ENCODE results near the gene FUT7. TPM values are rescaled to one million over a fixed set of nuclear protein-coding genes. Genes with fewer than 3 reads are reported as not detected.

FUT7 gene
- total RNA-seq, 5 donors from 2014 or later (not counting 1 experiment from before 2014, with no cell fraction given) = 1.1 to 7.7 (median 5.1) TPM

GRCh38 chr9:137070906-137071275 is 39.0 kb upstream of the FUT7 start:
- POLR2A ChIA-PET = interaction anchor here (0.5 to 1.2 kb wide), 4 partner anchors 26 to 552 kb away, joined by 3 to 6 read pairs (median 3); partner anchors contain the start of gene TUBB4B (in 1 of the 2)
- Histone ChIP-seq H3K4me1 (ENCODE audit: control insufficient read depth in 1 of 2, extremely low read depth in 1 of 2, insufficient read depth in 2 of 2, low read length in 2 of 2) (peaks cover 5 to 28% of the 10 kb centered on the region in 2 experiments), H3K27ac (ENCODE audit: low read length) (no peak overlapping the region), H3K27me3 (replicated peaks in 1 of 2; ENCODE audit: control insufficient read depth in 2 of 2, extremely low read depth in 1 of 2, insufficient read depth in 2 of 2, low read length in 1 of 2) (peaks cover 0 to 19% of the 10 kb centered on the region in 2 experiments), H3K4me3 (ENCODE audit: control insufficient read depth in 1 of 2, extremely low read depth in 1 of 2, low read length in 1 of 2) (peak overlapping the region; percentile 39 to 48), H3K9me3 (no peaks in the 10 kb centered on the region), H3K36me3 (ENCODE audit: control insufficient read depth in 2 of 2, extremely low read depth in 1 of 2, insufficient read depth in 1 of 2, low read length in 1 of 2) (no peaks in the 10 kb centered on the region)
- H3K36me3 Mint-ChIP-seq = no peaks in the 10 kb centered on the region
- peaks cover 3% of the 10 kb centered on the region in 2 donors for H3K27me3 Mint-ChIP-seq
- peaks cover 12 to 15% (median 14%) of the 10 kb centered on the region in 3 donors for H3K4me1 Mint-ChIP-seq
- CTCF ChIA-PET = interaction anchor here in 1 of 2 donors (0.7 to 2.2 kb wide), 3 partner anchors 16 to 271 kb away, joined by 3 to 11 read pairs (median 4); partner anchors contain the start of genes MAN1B1 and NPDC1
- H3K9me3 Mint-ChIP-seq = no peaks in the 10 kb centered on the region
- 47% methylated on average over 4 of the region's 6 CpGs for WGBS (ENCODE audit: insufficient coverage)
- ATAC-seq (replicated peaks in 1 of 4) (no peak), DNase-seq (no peak)
- H3K4me3 Mint-ChIP-seq = peak overlapping the region; percentile 68 to 73 (median 68)
- peak overlapping the region in 1 of 2 donors; percentile 44 for H3K27ac Mint-ChIP-seq

GRCh38 chr9:137070201-137070905 is 38.5 kb upstream of the FUT7 start, which contains the start of gene SAPCD2:
Gene SAPCD2 (minus strand): TSS chr9:137070557. CDS start chr9:137070460, 97 bp downstream.
- Histone ChIP-seq H3K27me3 (replicated peaks in 1 of 2; ENCODE audit: control insufficient read depth in 2 of 2, extremely low read depth in 1 of 2, insufficient read depth in 2 of 2, low read length in 1 of 2) (peaks cover 0 to 19% of the 10 kb centered on the region in 2 experiments), H3K9me3 (no peaks in the 10 kb centered on the region), H3K27ac (ENCODE audit: low read length) (no peak within 1 kb of the TSS), H3K4me1 (ENCODE audit: control insufficient read depth in 1 of 2, extremely low read depth in 1 of 2, insufficient read depth in 2 of 2, low read length in 2 of 2) (peaks cover 5 to 28% of the 10 kb centered on the region in 2 experiments), H3K36me3 (ENCODE audit: control insufficient read depth in 2 of 2, extremely low read depth in 1 of 2, insufficient read depth in 1 of 2, low read length in 1 of 2) (no peaks in the 10 kb centered on the region), H3K4me3 (ENCODE audit: control insufficient read depth in 1 of 2, extremely low read depth in 1 of 2, low read length in 1 of 2) (peak within 1 kb of the TSS; percentile 39 to 48)
- WGBS (ENCODE audit: insufficient coverage) = under 1% methylated on average over 56 of the region's 74 CpGs
- ATAC-seq (replicated peaks in 1 of 4) = peak; percentile 88 to 90 (median 89)
- peak within 1 kb of the TSS in 1 of 2 donors; percentile 44 for H3K27ac Mint-ChIP-seq
- H3K9me3 Mint-ChIP-seq = no peaks in the 10 kb centered on the region
- CTCF ChIA-PET = interaction anchor here in 1 of 2 donors (0.7 to 2.2 kb wide), 5 partner anchors 16 to 270 kb away, joined by 3 to 11 read pairs (median 7); partner anchors contain the start of genes MAN1B1 and NPDC1
- peak within 1 kb of the TSS; percentile 68 to 73 (median 68) for H3K4me3 Mint-ChIP-seq
- peaks cover 12 to 15% (median 14%) of the 10 kb centered on the region in 3 donors for H3K4me1 Mint-ChIP-seq
- H3K36me3 Mint-ChIP-seq = no peaks in the 10 kb centered on the region
- DNase-seq = peak; percentile 62 to 90 (median 80)
- POLR2A ChIA-PET = interaction anchor here (0.5 to 1.2 kb wide), 6 partner anchors 16 to 552 kb away, joined by 3 to 6 read pairs (median 3); partner anchors contain the start of genes MAN1B1 (in 1 of the 2) and TUBB4B (in 1 of the 2)
- H3K27me3 Mint-ChIP-seq = peaks cover 3% of the 10 kb centered on the region in 2 donors

GRCh38 chr9:137069508-137070091 is 37.7 kb upstream of the FUT7 start:
- peak in 3 of 4 experiments; percentile 1 to 10 (median 7) for ATAC-seq (replicated peaks in 1 of 4)
- no peaks in the 10 kb centered on the region for H3K36me3 ChIP-seq (ENCODE audit: control insufficient read depth in 2 of 2, extremely low read depth in 1 of 2, insufficient read depth in 1 of 2, low read length in 1 of 2)
- Mint-ChIP-seq H3K4me1 (peaks cover 12 to 15% (median 14%) of the 10 kb centered on the region in 3 donors), H3K9me3 (no peaks in the 10 kb centered on the region), H3K4me3 (peak overlapping the region in 1 of 3 donors; percentile 32), H3K27me3 (peaks cover 3% of the 10 kb centered on the region in 2 donors), H3K36me3 (no peaks in the 10 kb centered on the region), H3K27ac (no peak overlapping the region)
- no peak for DNase-seq
- H3K27ac ChIP-seq (ENCODE audit: low read length) = no peak overlapping the region
- no peaks in the 10 kb centered on the region for H3K9me3 ChIP-seq
- 9% methylated on average over 52 of the region's 52 CpGs for WGBS (ENCODE audit: insufficient coverage)
- H3K27me3 ChIP-seq (replicated peaks in 1 of 2; ENCODE audit: control insufficient read depth in 2 of 2, extremely low read depth in 1 of 2, insufficient read depth in 2 of 2, low read length in 1 of 2) = peaks cover 0 to 19% of the 10 kb centered on the region in 2 experiments
- ChIA-PET CTCF (interaction anchor here in 1 of 2 donors (1.3 to 2.2 kb wide), 3 partner anchors 17 to 26 kb away, joined by 7 to 11 read pairs (median 7); partner anchors contain the start of genes MAN1B1 and NPDC1), POLR2A (interaction anchor here (0.7 to 1.2 kb wide), 3 partner anchors 17 to 472 kb away, joined by 3 to 6 read pairs (median 3); partner anchors contain the start of genes MAN1B1 (in 1 of the 2) and TUBB4B (in 1 of the 2))
- H3K4me1 ChIP-seq (ENCODE audit: control insufficient read depth in 1 of 2, extremely low read depth in 1 of 2, insufficient read depth in 2 of 2, low read length in 2 of 2) = peaks cover 5 to 28% of the 10 kb centered on the region in 2 experiments
- no peak overlapping the region for H3K4me3 ChIP-seq (ENCODE audit: control insufficient read depth in 1 of 2, extremely low read depth in 1 of 2, low read length in 1 of 2)

GRCh38 chr9:137068539-137069507 is 36.9 kb upstream of the FUT7 start:
- POLR2A ChIA-PET = no interaction called here
- H3K4me3 Mint-ChIP-seq = peak overlapping the region in 1 of 3 donors; percentile 32

GRCh38 chr9:137067860-137068538 is 36.1 kb upstream of the FUT7 start:
- ChIA-PET POLR2A (interaction anchor here in 1 of 2 donors (0.6 kb wide), 1 partner anchor 187 kb away, joined by 4 read pairs; no protein-coding TSS in a partner anchor), CTCF (interaction anchor here (0.6 to 1.4 kb wide), 7 partner anchors 21 to 341 kb away, joined by 3 to 10 read pairs (median 4); no protein-coding TSS in a partner anchor)
- H3K27me3 Mint-ChIP-seq = peaks cover 3% of the 10 kb centered on the region in 2 donors
- H3K36me3 Mint-ChIP-seq = no peaks in the 10 kb centered on the region
- H3K27ac ChIP-seq (ENCODE audit: low read length) = no peak overlapping the region
- peaks cover 14 to 17% (median 15%) of the 10 kb centered on the region in 3 donors for H3K4me1 Mint-ChIP-seq
- WGBS (ENCODE audit: insufficient coverage) = 84% methylated on average over 7 of the region's 12 CpGs
- H3K4me1 ChIP-seq (ENCODE audit: control insufficient read depth in 1 of 2, extremely low read depth in 1 of 2, insufficient read depth in 2 of 2, low read length in 2 of 2) = peaks cover 5 to 35% of the 10 kb centered on the region in 2 experiments
- peaks cover 0 to 25% of the 10 kb centered on the region in 2 experiments for H3K27me3 ChIP-seq (replicated peaks in 1 of 2; ENCODE audit: control insufficient read depth in 2 of 2, extremely low read depth in 1 of 2, insufficient read depth in 2 of 2, low read length in 1 of 2)
- DNase-seq = peak; percentile 70 to 93 (median 82)
- H3K9me3 Mint-ChIP-seq = no peaks in the 10 kb centered on the region
- H3K27ac Mint-ChIP-seq = peak overlapping the region; percentile 39 to 50
- H3K9me3 ChIP-seq = no peaks in the 10 kb centered on the region
- H3K4me3 Mint-ChIP-seq = peak overlapping the region; percentile 43 to 61 (median 61)
- ATAC-seq (replicated peaks in 1 of 4) = peak; percentile 51 to 65 (median 54)
- H3K36me3 ChIP-seq (ENCODE audit: control insufficient read depth in 2 of 2, extremely low read depth in 1 of 2, insufficient read depth in 1 of 2, low read length in 1 of 2) = no peaks in the 10 kb centered on the region
- no peak overlapping the region for H3K4me3 ChIP-seq (ENCODE audit: control insufficient read depth in 1 of 2, extremely low read depth in 1 of 2, low read length in 1 of 2)

More at GRCh38 chr9:137068539-137069507, 36.9 kb upstream of the FUT7 start:
- 100% methylated on average over 12 of the region's 17 CpGs for WGBS (ENCODE audit: insufficient coverage)
- Histone ChIP-seq H3K4me1 (ENCODE audit: control insufficient read depth in 1 of 2, extremely low read depth in 1 of 2, insufficient read depth in 2 of 2, low read length in 2 of 2) (peaks cover 5 to 33% of the 10 kb centered on the region in 2 experiments), H3K27me3 (replicated peaks in 1 of 2; ENCODE audit: control insufficient read depth in 2 of 2, extremely low read depth in 1 of 2, insufficient read depth in 2 of 2, low read length in 1 of 2) (peaks cover 0 to 21% of the 10 kb centered on the region in 2 experiments), H3K36me3 (ENCODE audit: control insufficient read depth in 2 of 2, extremely low read depth in 1 of 2, insufficient read depth in 1 of 2, low read length in 1 of 2) (no peaks in the 10 kb centered on the region), H3K4me3 (ENCODE audit: control insufficient read depth in 1 of 2, extremely low read depth in 1 of 2, low read length in 1 of 2) (no peak overlapping the region), H3K27ac (ENCODE audit: low read length) (no peak overlapping the region), H3K9me3 (no peaks in the 10 kb centered on the region)
- no peak overlapping the region for H3K27ac Mint-ChIP-seq
- CTCF ChIA-PET = interaction anchor here (0.6 to 2.2 kb wide), 7 partner anchors 18 to 249 kb away, joined by 3 to 11 read pairs (median 7); partner anchors contain the start of genes MAN1B1 (in 1 of the 2) and NPDC1 (in 1 of the 2)
- ATAC-seq (replicated peaks in 1 of 4) = no peak
- H3K27me3 Mint-ChIP-seq = peaks cover 3% of the 10 kb centered on the region in 2 donors
- H3K36me3 Mint-ChIP-seq = no peaks in the 10 kb centered on the region
- no peaks in the 10 kb centered on the region for H3K9me3 Mint-ChIP-seq
- DNase-seq = no peak
- H3K4me1 Mint-ChIP-seq = peaks cover 14 to 17% (median 15%) of the 10 kb centered on the region in 3 donors

Data from T-cell (primary cell).